Stimulated activated naive CD4-positive, alpha-beta T cell (primary cell): ENCODE measurements around the gene ANXA7.
A peak's percentile ranks its signal among the peaks of the same experiment; 100 is the strongest.
"Not testable (repeated sequence)": the region's sequence is repeated elsewhere in the genome, so short reads cannot be mapped to it uniquely, and the experiment has no call there.

Source experiments
- DNase-seq, 6 experiments: peaks; one replicate each; lab custom pipeline; 2025; lab: John Stamatoyannopoulos, UW

Gene ANXA7

DNA sequence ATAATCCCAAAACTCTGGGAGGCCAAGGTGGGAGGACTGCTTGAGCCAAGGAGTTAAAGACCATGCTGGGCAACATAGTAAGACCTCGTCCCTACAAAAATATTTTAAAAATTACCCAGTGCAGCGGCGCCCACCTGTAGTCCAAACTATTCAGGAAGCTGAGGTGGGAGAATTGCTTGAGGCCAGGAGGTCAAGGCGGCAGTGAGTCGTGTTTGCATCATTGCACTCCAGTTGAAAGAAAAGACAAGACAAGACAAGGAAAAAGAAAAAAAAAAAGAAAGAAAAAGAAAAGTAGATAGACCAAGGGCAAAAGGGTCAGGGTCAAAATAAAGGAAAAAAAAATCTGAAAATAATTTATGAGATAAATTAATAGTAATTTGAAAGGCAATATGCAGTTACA lies 5.8 kb downstream of the ANXA7 start:
- no peak for DNase-seq

DNA sequence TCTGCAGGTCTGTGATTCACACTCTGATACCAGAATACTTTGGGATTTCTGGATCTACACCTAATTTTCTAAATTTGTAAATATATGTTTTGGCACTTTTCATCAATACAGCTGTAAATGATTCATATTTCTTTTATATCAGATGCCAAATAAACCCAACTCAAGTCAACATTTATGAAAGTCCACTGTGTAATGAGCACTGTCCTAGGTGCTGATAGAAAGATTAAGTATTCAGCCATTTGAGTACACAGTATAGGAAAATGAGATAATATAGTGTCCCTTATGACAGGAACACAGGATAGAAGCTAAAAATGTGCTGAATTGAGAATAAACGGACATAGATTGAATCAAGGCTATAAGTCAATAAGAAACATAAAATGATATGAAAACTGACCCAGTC lies 6.4 kb downstream of the ANXA7 start:
- no peak for DNase-seq

DNA sequence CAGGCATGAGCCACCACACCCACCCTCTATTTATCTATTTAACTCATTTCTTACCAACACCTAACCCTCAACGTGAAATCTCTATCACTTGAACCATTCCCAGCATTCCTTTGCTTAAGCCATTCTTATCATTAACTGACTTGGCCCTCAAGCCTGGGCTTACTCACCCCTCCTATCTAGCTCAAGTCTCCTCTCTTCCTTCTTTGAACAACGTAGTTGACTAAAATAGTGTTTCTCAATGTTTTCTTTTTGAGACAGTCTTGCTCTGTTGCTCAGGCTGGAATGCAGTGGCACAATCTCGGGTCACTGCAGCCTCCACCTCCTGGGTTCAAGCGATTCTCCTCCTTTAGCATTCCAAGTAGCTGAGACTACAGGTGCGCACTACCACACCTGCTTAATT lies 7.0 kb downstream of the ANXA7 start:
- DNase-seq: no peak

DNA sequence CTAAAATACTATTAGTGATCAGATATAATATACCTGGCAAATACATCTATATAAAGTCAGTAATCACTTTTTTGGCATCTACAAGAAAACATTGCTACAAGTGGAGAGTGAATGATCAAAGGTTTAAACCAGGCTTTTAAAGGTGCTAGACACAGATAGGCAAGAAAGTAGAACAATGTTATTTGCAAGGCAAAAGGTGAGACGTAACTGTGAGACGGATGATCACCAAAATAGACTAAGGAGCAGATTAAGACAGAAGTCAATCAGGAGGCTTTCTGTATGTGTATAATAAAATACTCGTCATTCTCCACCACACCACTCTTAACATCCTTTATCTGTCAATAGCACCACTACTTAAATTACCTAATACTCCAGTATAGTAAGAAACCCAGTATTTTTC lies 8.3 kb downstream of the ANXA7 start:
- DNase-seq: no peak

DNA sequence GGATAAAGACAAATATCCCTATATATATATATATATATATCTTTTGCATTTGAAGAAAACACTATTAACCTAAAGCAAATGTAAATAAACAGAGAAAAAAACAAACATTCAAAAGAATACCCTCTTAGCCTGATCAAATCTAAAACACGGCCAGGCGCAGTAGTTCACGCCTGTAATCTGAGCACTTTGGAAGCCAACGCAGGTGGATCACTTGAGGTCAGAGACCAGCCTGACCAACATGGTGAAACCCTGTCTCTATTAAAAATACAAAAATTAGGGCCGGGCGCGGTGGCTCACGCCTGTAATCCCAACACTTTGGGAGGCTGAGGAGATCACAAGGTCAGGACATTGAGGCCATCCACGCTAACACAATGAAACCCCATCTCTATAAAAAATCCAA lies 9.2 kb downstream of the ANXA7 start:
- DNase-seq: no peak

DNA sequence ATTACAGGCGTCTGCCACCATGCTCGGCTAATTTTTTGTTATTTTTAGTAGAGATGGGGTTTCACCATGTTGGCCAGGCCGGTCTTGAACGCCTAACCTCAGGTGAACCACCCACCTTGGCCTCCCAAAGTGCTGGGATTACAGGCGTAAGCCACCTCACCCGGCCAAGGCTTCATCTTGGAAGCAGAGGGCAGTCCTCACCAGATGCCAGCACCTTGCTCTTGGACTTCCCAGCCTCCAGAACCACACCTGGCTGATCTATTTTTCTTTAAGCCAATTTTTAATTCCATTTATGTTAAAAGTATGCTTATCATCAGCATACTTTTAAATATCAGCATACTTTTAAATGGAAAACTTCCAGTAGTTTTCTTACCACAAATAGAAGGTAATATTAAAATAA lies 12.2 kb downstream of the ANXA7 start:
- DNase-seq: no peak

DNA sequence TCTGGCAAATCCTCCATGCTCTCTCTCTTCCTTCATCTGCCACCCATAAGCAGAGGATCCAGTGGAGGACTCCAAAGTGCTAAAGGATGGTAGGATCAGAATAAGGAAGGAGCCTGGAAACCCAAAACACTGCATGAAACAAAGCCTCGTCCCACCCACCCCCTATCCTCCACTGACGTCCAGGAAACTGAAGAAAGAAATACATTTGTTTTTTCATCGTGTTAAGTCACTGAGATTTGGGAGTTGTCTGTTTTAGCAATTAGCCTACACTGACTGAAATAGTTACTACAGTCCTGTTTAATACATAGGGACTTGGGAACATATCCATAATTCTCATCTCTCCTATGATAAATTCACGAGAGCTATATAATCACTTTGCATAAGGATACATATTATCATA lies 14.8 kb downstream of the ANXA7 start:
- no peak for DNase-seq

DNA sequence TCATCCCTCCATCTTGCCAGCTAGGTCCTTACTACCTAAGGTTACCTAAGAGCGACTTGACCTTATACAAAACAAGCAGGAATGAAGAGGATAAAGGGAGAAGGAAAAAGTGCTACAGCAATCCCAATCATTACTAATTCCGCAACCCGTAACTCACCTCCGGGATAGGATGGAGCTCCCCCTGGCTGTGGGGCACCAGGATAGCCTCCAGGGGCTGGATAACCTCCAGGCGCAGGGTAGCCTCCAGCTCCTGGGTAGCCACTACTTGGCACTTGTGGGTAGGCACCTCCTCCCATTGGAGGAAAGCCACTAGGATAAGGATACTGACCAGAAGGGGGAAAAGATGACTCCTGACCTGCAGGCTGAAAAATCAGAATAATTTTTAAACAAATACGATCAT lies 15.8 kb downstream of the ANXA7 start:
- no peak for DNase-seq

DNA sequence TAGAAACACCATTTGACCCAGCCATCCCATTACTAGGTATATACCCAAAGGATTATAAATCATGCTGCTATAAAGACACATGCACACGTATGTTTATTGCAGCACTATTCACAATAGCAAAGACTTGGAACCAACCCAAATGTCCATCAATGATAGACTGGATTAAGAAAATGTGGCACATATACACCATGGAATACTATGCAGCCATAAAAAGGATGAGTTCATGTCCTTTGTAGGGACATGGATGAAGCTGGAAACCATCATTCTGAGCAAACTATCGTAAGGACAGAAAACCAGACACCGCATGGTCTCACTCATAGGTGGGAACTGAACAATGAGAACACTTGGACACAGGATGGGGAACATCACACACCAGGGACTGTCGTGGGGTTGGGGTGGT lies 19.5 kb downstream of the ANXA7 start:
- DNase-seq: not testable (repeated sequence)

DNA sequence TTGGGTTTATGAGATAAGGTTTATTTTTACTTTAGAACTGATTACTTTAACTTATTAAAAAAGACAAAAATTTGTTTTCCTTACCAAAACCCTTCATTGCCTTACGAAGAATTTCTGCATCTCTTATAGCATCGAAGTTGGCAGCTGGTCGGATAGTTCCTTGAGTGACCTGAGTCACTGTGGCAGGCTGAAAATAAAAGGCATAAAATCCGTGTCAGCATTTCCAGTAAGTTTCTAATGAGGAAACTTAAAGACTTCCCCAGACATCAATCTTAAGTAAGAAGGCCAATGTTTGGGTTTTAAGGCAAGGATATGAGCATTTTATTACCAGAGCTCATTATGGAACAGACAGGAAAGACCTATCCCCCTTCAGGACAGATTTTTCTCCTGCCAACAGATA lies 25.6 kb downstream of the ANXA7 start:
- no peak for DNase-seq

DNA sequence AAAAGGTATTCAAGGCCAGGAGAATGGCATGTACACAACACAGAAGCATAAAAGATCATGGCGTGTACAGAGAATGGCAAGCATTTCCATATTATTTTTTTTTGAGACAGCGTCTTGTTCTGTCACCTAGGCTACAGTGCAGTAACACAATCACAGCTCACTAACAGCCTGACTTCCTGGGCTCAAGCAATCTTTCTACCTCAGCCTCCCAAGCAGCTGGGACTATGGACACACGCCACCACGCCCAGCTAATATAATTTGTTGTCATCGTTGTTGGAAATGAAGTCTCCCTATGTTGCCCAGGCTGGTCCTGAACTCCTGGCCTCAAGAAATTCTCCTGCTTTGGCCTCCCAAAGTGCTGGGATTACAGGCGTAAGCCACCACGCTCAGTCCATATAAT lies 27.3 kb downstream of the ANXA7 start:
- DNase-seq: no peak

DNA sequence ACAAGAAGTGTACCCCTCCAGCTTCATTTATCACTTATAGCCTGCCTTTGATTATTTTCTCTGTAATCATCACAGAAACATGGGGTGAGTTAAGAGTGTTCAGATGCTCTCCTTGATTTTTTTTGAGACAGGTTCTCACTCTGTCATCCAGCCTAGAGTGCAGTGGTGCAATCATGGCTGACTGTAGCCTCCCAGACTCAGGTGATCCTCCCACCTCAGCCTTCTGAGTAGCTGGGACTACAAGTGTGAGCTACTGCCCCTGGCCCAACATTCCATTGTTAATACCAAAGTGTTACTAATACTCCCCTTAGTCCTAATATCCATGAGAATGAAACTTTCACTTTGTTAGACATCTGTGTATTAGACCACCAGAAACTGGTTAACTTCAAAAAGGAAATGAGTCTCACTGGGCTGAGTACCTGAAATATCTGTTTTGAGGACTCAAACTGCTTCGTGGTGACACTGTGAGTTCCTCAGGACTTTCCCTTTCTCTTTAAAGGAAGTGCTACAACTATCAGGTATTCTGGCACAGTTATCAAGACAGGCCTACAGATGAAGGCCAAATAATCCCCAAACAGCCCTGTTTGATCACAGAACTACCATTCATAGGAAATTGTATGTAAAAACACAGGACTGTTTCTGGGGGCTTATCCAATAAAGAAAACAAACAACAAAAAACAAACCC lies 34.7 kb downstream of the ANXA7 start:
- DNase-seq: no peak

DNA sequence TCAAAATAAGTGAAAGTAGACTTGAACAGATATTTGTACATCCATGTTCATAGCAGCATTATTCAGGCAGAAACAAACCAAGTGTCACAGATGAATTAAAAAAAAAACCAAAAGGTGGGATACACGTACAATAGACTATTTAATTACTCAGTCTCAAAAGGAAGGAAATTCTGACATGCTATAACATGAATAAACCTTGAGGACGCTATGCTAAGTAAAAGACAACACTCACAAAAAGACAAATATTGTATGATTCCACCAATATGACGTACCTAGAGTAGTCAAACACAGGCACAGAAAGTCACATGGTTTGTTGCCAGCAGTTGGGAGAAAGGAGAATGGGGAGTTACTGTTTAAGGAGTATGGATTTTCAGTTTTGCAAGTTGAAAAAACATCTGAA lies 37.2 kb downstream of the ANXA7 start:
- no peak for DNase-seq

DNA sequence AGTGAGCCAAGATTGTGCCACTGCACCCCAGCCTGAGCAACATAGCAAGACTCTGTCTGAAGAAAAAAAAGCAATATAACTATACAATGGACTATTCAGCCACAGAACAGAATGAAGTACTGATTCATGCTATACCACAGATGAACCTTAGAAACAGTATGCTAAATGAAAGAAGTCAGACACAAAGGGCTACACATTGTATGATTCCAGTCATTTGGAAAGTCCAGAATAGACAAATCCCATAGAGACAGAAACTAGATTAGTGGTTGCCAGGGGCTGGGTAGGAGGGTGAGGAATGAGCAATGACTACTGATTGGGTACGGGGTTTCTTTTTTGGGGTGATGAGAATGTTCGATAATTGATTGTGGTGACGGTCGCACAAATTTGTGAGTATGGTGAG lies 45.6 kb downstream of the ANXA7 start:
- DNase-seq: no peak

DNA sequence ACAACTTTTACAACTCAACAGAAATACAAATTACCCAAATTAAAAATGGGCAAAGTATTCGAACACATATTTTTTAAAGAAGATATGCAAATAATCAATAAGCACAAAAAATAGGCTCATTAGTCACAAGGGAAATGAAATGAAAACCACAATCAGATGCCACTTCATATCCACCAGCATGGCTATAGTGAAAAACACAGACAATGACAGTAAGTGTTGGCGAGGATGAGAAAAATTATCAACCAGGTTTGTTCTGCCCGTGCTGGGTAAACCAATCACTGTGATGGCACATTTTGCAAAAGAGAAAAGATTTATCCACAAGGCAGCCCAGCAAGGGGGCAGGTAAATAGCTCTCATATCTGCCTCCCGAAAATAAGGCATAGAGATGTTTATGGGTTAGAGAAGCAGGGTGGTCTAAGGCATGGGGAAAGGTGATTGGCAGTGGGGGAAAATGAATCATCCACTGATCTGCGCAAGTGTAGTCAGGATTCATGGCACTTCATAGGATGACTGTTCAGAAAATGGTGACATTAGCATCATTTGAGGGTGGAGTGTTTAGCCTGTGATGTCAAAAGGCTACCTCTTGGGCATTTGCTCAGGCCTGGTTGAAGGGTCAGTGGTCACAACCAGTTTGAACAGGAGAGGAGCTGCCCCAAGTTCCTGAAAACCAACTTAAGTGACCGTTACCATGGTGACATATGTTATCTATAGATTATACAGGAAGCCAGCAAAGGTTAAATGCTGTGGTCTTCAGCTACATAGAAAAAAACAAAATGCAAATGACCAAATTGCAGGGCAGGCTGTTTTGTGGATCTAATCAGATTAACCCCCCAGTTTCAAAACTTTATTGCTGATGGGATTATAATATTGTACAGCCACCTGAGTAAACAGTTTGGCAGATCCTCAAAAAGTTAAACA lies 47.2 kb downstream of the ANXA7 start:
- no peak for DNase-seq

DNA sequence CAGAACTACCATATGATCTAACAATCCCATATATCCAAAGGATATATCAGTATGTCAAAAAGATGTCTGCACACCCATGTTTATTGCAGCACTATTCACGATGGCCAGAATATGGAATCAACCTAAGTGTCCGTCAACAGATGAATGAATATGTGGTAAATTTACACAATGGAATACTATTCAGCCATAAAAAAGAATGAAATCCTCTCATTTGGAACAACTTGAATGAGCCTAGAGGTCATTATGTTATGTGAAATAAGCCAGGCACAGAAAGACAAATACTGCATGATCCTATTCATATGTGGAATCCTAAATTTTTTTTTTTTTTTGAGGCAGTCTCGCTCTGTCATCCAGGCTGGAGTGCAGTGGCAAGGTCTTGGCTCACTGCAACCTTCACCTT lies 48.9 kb downstream of the ANXA7 start:
- no peak for DNase-seq

DNA sequence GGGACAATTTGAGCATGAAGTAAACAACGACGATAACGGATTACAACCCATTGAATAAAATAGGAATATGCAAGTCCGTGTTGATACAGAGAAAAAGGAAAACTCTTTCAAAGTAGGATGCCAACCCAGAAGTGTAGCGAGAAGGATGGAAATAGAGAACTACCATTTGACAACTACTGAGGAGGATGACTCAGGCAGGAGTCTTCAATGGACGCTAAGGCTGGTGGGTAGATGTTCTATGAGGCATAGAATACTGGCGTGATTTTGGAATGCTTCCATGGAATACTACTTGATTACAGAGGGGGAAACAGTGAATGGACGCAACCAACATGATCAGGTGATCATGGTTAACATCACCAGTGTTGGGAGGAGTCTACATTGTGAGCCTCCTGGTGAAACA lies 54.4 kb downstream of the ANXA7 start:
- DNase-seq: no peak

DNA sequence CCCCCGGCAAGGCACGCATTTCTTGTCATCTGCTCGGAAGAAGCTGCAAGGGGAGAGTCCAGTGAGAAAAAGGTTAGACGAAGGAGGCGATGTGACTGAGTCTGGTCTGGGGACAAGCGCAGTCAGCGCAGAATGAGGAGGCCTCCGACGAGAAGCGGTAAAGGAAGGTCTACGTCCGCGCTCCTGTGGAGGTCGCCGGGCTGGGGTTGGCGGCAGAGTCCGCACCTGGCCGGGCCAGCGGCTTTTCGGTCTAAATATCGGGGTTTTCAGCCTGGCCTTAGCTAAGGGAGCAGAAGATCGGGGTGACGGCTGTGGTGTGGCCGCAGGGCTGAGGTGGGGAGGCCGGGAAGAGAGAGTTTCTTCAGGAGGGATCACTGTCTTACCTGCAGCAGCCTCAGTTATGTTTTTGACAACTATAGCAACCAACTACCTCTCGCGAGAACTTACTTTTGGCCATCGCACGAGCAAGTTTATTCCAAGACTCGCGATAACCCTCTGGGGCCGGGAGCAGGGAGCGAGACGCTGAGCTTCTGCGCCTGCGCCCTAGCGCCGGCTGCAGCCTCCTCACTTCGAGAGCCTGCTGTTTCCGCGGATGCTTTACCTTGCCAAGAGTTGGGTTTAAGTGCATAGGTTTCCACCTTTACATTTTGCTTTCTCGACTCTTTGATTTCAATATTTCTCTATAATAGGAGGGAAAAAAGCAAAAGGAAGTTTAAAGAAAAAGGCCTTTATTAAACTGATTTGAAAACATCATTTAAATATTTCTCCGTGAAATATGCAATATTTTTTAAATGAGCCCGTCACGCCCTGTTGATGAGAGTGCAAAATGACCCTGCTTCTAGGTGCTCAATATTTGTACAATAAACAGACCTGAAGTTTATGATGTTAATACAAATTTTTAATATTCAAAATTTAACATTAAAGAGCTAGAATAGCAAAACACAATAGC lies 55.3 kb downstream of the ANXA7 start, which contains the start of gene CFAP70:
Gene CFAP70 (minus strand): TSS at position 534 of the 949 bp plus-strand sequence. CDS start 4,068 bp downstream, outside the sequence.
- peak; percentile 77 to 96 (median 92) for DNase-seq

DNA sequence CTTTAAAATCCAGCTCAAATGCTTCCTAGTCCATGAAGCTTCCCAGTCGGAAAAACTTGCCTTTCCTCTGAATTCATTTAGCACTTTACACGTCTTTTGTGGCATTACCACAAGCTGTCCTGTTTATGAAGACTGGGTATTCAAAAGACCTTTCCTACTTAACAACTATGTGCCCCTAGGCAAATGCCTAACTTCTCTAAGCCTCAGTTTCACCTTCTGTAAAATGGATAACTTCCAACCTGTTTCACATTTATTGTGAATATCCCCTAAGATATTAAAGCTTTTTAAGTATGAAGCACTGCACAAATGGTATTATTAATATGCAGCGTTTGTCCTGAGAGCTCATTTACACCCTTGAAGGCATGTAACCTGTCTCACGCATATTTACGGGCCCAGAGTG lies 56.0 kb downstream of the ANXA7 start:
- no peak for DNase-seq

DNA sequence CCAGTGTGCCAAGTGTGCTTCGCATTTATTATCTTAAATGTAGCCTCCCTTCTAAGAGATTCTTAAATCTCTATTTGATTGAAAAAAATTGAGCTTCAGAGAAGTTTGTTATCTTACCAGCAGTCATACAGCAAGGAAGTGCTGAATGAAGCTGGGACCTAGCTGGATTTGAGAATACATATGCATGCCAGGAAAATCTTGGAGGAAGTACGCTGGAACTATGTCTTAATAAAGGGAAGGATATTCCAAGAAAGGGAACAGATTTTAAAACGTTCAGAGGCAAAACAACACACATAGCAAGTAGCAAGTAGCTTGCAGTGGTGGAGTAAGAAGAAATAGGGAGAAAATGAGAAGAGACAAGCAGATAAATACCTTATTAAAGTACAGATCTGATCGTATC lies 56.7 kb downstream of the ANXA7 start:
- DNase-seq: no peak

DNA sequence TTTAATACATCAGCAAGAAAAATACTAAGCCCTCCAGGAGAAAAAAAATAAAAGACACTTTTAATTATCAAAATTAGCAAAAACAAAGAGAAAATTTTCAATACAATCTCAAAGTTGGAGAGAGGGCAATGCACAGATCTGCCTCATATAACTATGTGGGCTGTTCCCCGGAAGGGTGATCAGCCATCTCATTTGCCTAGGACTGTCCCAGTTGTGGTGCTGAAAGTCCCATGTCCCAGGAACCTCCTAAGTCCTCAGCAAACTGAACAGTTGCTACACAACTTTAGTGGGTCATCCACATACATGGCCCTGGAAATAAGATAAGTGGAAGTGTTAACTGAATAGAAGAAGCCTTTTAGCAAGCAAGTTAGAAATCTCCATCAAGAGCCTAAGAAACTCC lies 69.6 kb downstream of the ANXA7 start:
- no peak for DNase-seq

DNA sequence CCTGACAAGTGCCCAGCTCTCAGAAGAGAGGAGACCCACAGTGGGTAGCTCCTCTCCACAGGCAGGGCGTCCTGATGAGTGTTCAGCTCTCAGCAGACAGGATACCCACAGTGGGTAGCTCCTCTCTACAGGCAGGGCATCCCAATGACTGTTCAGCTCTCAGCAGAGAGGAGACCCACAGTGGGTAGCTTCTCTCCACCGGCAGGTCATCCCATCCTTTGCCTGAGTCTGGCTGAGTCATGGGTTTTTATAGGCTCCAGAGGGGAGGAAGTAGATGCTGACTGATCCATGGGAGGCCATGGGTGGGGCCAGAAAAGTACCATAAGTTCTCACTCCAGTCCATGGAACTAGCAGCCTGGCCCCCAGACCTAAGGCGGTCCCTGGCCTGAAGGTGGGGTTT lies 73.7 kb downstream of the ANXA7 start:
- no peak for DNase-seq
